Measurements from ENCODE around the gene POU3F2.
A peak's percentile ranks its signal among the peaks of the same experiment; 100 is the strongest.

POU3F2 gene

DNA sequence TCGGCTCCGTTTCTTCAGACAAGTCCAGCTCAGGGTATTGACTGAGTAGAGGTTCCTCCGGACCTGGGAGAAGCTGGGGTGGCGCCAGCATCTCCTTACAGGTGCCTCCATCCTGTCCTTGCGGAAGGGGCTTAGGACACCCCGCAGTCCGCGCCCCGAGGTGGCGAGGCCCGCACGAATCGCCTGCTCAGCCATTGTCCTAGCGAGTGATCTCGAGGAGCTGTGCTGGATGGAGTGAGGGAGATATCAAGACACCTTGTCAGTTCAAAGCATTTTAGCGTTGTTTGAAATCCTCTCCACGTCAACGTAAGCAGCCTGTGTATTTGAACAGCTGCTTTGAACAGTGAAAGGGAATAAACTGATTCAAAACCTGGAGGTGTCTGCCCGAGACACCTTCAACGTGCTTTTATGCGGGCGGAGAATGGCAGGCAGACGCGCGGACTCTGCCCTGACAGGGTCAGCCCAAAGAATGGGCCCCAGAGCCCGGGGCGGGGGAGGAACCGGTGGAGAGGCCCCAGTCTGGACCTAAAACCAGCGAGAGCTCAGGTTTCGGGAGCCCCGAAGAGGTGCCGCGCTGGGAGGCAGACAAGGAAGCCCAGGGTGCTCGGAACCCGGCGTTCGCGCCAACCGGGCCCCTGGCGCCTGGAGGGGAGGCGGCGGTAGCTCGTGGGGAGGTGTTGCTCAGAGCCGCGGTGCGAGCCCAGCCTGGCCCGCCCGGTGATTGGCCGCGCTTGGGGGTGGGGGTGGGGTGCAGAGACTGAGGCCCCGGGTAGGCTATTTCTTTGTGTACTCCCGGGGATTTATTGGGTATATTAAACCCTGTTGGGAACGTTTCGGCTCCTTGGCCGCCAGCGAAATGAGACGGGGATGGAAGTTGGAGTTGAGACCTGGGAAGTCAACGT is 3.1 kb upstream of the POU3F2 start:
- DNase-seq: no peak

DNA sequence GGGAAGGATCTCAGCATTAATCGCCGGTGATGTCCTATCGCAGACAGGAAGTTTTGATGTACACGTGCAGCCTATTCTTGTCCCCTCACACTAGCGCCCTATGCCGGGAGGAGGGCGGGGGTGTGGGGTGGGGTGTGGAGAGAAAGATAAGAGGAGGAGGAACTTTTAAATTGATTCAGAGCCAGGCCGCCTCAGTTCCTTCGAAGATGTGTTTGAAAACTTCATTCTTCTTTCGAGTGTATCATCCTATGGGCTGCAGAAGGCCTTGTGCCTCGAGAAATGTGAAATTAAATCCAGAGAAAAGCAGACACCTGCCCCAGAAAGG is 2.5 kb upstream of the POU3F2 start:
- DNase-seq: no peak

DNA sequence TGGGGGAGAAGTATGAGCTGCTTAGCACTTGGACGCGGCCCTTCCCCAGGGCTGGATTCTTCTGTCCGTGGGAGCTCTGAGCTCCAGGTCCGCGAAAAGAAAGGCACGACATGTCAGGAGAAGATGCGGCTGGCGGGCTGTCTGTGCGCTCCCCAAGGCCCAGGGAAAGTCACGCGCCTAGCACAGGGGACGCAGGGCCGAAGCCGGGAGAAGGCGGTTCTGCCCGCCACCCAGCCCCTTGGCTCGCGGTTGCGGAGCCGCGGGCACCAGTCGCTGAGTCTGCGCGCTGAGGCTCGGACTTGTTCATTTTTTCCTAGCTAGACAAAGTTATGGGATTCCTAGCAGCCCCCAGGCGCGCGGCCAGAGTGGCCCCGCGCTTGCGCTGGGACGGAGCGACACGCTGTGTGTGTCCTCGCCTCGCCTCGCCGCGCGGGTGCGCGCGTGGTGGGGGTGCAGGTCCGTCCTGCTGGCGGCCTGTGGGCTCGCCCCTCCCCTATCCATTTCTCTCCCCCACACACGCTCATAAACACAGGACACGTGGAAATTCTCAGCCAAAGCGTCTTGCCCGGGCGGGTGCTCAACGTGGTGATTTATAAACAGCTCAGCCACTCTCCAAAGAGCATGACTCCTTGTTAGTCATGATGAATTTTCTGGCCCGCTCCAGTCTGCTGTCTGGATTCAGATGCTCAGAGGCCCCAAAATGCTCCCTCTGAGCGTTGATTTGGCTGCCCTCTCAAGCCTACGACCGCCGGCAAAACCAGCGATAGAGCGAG is 1.9 kb upstream of the POU3F2 start:
- DNase-seq: peak; percentile 75

- no peak for DNase-seq
These were observed 1.4 kb upstream of the POU3F2 start for GRCh38 chr6:98833057-98833306.

GRCh38 chr6:98833307-98834059 is 891 bp upstream of the POU3F2 start:
- no peak for DNase-seq

- DNase-seq: no peak
These were observed 1.0 kb downstream of the POU3F2 start for GRCh38 chr6:98835149-98836024.

- DNase-seq: no peak
These were observed 1.9 kb downstream of the POU3F2 start for GRCh38 chr6:98836025-98836961.

DNA sequence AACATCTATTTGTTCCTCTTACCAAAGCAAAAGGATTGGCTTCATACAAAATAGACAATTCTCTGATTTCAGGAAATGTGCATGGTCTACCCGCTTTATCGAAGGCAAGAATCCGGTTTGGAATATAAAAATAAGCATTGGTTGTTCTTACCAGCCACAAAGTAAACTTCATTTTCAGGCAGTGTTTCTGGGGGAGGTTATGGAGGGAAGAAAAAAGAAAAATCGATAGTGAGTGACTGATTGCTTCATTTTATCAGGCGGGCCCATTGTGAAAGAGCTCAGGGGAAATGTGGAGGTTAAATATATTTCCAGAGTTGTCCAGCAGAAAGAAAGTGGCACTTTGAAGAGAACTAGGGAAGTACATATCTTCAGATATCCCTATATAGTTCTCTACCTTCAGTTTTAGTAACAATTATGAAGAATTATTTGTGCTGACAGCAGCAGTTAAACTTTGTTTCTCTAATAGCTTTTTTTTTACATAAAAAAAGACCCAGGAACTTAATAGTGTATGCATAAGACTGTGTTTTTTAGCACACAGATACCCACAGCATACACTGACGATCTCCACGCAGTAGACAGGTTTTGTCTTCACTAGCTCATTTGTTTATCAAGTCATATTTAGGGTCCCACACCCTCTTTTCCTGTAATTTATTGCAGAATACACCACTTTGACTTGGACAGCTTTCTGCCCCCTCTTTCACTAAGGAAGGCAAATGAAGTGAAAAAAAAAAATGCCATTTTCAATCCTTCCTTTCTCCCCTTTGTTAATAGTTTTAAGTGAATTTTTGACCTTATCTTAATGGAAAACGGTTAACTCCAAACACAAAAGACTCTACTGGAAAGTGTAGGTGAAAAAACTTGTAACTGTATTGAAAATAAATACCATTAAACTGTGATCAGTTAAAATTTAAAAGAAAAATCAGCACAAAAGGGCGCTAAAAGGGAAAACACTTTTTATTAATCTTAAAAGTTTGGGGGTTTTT is 2.9 kb downstream of the POU3F2 start:
- DNase-seq: no peak

DNA sequence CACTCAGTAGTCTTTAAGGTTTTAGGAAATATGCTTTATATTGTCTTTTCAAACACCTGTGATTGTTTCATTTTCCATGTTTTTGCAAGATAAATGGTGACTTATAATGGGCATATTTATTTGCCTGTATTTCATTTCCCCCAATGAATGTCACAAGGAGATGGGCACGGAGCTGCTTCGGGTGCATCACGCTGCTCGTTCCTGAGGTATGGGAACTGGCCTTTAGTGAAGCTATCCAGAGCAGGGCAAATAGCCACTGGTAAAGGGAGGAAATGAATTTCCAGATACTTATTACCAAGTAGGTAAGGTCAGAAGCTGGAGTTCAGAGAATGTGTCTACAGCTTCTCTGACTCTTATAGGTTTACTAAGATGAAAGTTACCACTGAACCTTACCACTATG is 3.7 kb downstream of the POU3F2 start:
- no peak for DNase-seq

DNA sequence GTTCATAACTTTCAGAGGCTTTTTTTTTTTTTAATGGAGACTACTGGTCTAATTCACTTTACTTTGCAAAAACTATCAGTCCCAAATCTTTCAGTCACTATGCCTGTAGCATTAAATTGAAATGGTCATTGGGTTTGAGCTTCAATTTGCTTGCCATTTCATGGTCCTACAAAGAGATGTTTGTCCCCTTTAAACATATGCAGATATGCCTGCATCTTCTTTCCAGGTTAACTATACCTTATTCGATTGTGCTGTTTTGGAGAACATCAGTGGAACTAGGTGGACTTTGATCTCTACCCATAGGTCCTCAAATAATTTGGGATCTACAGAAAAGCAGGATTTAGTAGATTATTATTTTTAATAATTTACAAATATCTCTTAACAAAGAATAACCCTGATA is 4.6 kb downstream of the POU3F2 start:
- DNase-seq: no peak

DNA sequence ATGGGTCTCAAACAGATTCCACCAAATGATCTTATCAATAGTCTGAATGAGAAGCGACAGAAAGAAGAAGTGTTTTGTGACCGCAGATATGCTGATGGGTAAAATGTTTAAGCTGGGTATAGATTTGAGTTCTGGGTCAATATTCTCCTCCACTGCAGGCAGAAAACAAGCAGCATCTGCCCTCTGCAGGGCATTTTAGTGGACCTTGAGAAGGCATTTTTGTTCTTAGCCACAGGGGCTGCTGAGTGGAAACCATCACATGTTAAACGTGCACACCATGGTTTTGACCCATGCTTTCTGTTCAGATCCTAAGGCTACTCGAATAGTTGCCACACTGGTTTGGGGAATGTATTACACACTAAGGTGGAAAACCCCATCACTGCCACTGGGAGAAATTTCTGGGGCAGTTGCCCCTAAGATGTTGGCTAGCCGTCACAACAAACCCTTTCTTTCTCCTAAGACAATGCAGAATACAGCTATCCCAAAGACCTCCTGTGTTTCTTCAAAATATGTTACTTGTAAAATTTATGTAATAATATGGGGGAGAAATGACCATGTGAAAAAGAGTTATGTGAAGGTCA is 5.5 kb downstream of the POU3F2 start:
- peak; percentile 53 for DNase-seq

DNA sequence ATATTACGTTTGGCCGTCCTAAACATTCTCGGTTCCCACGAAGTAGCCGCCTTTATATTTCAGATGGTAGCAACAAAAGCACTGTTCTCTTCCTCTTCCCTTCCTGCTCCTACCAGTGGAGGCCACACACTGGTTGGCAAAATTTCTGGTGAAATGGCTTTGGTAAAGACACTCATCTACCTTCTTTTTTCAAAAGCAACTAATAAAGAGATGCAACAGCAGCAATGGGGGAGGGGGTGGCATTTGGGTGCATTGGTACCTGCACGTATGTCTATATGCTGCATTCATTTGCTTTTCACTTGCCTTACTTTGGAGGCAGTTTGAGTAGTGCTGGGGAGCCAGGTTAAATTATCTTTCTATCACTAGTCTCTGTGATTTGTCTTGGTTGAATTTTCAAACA is 6.0 kb downstream of the POU3F2 start:
- DNase-seq: no peak

GRCh38 chr6:98840996-98841513 is 6.7 kb downstream of the POU3F2 start:
- no peak for DNase-seq

DNA sequence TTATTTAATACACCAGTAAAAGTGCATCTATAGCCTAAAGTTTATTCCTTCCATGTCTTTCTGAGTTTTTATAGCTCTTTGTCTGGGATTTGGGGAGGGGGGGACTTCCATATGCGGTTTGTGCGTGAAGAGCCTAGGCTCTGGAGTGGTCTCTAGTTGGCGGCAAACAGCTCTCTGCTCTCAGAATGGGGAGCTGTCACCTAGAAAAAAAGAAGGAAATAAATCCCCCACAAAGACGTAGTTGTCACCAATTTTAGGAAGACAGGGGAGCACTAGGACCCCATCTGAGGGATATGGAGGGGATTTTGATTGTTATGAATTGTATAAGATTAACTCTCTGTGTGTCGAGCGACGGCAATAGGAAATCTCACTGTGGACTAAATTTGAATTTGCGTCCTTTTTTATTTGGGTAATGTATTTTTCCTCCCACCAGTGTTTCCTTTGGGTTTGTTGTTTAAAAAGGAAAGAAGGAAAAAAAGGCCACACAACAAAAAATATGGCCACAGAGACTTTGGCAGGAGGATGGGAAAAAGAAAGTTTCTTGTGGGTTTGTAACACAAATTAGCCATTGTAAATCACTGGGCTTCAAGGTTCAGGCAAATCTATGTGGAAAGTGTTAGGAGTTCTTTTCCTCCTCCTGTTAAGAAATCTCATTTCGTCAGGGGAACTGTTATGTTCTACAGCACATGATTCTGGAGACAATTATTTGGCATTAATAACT is 7.4 kb downstream of the POU3F2 start:
- no peak for DNase-seq

- DNase-seq: no peak
These were observed 8.2 kb downstream of the POU3F2 start for GRCh38 chr6:98842342-98843180.

DNA sequence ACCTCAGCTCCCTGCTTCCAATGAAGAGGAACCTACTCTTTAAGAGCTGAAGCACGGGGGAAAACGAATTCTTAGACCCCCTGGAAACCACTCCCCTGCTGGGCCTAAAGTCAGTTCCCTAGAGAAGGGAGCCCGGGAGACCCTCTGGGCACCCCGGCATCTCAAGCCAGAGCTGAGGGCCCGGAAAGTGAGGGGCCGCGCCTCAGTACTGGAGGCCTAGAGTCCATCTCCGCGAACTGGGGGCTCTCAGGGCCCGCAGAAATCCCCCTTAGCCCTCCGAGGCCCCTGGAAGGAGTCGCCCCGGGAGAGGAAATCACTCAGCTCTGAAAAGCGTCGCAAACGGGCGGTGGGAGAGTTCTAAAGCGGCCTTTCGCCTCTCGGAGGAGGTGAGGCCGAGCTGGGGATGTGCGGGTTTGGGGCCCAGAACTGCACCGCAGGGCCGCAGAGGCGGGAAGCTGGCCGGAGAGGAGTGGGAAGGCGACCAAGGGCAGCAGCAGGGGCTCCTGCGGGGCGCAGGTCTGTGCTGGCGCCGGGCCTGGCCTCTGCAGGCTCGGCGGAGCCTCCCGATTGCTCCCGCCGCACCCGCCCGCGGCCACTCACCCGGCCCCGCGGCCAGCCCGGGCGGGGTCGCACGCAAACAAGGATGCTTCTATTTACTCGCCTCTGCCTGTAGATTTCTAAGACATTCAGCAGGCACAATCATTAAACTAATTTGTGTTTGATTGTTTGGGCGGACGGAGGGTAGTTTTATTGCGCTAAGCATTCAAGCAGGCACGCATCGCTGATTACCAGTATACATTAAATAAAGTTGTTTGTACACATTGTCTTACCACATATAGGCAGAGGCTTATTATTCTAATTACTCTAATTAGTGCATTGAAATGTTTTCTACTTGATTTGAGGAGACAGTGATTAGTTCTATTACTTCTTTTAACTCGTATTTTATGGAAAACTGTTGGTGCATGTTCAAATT is 9.2 kb downstream of the POU3F2 start:
- DNase-seq: no peak

Data from fibroblast of skin of abdomen (primary cell).